HG02870 (cell line): ENCODE results near the gene C16orf92.

ENCODE experiments used
- ATAC-seq: cut with Tn5 transposase; IDR thresholded peaks from one replicate; pipeline ENCODE4 v1.9.1; 2021; ENCODE audit warnings: mild to moderate bottlenecking, moderate library complexity; ENCODE audit not compliant: unreplicated experiment

Gene C16orf92

DNA sequence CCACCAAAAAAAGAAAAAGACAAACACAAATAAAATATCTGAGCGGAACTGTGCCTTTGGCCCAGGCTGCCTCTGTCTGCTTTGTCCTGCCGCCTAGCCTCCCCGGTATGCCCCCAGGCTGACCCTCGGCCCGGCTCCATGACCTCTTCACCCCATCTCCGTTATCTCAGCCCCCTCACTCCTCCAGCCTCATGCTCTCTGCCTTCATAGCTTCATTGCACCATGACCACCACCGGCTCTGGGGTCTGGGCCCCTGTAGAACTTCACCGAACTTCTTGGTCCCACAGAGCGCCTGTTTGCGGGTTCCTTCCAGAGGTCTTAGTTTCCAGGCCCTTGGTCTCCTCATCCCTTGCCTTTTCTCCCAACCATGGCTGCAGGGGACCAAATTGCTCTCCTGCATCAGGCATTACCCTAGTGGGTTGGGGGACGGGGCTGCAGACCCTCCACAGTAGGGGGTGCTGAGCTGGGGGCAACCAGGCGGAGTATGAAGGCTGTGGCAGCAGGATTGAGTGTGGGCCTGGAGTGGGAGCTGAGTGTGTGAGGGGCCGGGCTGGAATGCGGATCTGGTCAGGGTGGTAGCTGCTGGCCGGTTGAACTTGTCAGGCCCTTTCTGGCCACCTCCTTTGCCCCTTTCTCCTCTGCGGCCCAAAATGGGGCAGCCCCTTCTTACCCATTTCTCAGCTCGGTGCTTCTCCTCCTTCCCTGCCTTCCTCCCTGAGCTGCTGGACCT is 34.5 kb upstream of the C16orf92 start:
- no peak for ATAC-seq

DNA sequence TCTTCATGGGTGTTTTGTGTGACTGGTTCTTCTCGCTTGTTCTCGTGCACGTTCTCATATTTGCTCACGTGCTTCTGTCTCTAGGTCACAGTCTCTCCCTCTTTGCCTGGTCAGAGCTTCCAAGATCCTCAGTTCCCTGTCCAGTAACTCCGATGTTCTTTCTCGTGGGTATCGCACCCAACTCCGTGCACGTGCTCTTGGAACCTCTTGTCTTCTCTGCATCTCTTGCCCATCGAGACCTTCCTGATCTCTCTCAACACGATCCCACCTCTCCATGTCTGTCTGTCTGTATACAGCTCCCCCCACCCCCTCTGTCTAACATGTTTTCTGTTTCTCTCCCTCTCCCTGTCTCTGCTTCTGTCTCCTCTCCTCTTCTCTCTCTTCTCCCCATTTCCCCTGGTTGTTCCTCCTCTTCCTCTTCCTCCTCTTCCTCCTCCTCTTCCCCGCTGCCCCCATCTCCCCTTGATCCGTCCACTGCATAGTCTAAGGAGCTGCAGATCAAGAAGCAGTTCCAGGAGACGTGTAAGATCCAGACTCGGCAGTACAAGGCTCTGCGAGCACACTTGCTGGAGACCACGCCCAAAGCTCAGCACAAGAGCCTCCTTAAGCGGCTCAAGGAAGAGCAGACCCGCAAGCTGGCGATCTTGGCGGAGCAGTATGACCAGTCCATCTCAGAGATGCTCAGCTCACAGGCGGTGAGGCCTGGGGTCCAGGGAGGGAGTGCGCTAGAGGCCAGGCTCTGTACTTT is 33.7 kb upstream of the C16orf92 start:
- ATAC-seq = no peak

DNA sequence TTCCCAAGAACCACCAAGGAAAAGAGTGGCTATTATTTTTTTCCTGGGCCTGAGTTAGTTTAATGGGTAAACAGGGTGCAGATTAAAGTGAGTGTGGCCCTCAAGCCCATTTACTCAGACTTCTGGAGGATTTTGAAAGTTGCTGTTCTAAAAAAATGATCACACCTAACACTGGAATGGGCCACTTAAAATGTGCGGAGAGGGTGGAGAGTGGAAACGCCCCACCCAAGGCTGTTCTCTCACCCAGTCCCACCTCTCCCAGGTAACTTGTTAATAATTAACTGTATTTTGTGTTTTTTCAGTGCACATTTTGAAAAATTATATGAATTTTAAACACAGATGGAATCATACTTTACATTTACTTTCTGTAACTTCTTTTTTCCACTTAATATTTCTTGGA is 33.0 kb upstream of the C16orf92 start:
- no peak for ATAC-seq

DNA sequence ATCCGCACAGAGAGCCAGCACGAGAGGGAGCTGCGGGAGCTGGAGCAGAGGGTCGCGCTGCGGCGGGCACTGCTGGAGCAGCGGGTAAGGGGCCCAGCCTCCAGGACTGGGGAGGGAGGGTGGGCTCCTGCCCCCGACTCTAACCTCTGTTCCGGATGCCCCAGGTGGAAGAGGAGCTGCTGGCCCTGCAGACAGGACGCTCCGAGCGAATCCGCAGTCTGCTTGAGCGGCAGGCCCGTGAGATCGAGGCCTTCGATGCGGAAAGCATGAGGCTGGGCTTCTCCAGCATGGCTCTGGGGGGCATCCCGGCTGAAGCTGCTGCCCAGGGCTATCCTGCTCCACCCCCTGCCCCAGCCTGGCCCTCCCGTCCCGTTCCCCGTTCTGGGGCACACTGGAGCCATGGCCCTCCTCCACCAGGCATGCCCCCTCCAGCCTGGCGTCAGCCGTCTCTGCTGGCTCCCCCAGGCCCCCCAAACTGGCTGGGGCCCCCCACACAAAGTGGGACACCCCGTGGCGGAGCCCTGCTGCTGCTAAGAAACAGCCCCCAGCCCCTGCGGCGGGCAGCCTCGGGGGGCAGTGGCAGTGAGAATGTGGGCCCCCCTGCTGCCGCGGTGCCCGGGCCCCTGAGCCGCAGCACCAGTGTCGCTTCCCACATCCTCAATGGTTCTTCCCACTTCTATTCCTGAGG is 32.0 kb upstream of the C16orf92 start:
- no peak for ATAC-seq

DNA sequence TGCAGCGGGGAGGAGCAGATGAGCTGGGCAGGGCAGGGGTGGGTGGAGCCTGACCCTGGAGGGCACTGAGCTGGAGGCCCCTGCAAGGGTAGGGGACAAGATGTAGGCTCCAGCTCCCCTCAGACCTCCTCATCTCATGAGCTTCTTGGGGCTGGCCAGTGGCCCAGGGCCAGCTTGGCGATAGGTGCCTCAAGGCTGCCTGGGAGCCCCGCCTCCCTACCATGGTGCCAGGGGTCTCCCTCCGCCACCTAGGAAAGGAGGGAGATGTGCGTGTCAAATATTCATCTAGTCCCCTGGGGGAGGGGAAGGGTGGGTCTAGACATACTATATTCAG is 31.5 kb upstream of the C16orf92 start:
- no peak for ATAC-seq

DNA sequence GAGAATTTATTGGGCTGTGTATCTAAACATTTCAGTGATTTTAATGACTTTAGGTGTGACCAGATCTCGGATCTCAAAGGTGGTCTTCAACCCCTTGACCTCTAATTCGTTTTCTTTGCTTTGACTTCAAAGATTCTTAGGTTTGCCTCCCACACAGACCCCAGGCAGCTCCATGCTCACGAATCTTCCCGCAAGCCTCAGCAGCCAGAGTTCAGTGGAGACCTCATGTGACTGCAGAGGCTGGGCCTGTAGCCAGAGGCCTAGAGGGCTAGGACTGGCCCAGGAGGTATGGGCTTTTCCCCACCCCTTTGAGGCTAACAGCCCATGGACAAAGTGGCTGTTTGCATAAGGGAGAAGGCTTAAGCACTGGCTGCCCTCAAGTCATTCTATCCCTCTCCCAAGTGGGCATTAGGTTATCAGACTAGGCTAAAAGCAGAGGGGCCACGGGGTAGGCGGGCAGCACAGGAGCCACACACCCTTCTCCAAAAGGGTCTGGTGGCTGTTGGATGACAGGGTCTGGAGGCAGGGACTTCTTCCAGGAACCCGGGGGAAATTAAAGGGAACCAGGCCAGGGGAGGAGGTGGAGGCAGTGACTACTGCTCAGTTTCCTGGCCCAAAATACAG is 30.5 kb upstream of the C16orf92 start:
- no peak for ATAC-seq

DNA sequence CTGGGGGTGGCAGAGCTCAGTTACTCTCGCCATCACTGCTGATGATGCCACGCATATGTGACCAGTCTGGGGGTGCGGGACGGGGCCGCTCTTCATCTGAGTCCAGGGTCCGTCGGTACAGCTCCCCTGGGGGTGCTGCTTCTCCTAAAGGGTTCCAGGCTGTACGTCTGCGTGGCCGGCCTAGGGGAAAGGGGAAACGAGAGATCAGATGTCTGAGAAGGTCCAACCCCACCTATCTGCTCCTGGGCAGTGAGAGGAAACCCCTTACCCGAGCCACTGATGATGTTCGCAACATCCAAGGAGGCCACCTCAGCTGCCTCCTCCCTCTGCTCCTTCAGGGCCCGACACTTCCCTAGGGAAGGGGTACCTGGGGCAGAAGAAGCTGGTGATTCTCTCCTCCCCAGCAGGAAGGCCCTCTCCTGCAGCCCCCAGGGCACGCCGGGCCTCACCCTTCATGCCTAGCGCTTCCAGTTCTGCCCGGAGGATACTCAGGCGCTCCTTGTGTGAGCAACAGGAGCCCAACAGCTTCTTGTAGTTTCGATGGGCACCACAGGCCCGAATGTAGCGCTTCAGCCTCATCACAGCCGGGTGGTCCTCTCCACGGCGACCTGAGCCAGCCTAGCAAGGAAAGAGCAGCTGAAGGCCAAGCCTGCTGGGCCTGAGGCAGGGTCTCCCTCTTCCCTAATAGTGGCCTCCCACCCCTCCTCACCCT is 29.7 kb upstream of the C16orf92 start:
- ATAC-seq = no peak

DNA sequence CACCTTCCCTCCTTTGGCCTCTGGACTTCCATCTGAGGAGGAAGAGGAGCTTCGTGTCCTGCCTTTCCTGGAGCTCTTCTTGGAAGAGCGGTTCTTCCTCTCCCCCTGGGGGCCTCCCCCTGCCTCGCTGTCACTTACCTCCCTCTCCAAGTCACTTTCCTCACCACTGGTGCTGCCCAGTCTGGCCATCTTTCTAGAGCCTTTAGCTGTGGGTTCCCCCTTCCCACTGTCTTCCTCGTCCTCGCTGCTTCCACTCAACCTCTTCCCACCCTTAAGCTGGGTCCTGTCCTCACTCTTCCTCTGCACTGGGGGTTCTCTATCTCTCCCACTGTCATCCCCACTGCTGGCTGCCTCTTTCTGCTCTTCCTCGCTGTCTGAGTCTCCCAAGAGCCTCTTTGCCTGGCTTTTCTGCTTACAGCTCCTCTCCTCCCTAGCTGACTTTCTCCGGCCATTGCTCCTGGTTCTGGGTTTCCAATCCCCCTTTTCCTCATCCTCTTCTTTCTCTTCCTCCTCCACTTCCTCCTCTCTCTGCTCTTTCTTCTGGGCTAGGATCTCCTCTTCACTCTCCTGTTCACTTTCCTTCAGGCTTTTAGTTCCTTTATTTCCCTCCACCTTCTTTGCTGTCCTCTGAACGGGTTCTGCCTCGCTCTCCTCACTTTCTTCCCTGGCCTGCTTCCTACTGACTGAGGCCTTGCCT is 28.9 kb upstream of the C16orf92 start:
- no peak for ATAC-seq

DNA sequence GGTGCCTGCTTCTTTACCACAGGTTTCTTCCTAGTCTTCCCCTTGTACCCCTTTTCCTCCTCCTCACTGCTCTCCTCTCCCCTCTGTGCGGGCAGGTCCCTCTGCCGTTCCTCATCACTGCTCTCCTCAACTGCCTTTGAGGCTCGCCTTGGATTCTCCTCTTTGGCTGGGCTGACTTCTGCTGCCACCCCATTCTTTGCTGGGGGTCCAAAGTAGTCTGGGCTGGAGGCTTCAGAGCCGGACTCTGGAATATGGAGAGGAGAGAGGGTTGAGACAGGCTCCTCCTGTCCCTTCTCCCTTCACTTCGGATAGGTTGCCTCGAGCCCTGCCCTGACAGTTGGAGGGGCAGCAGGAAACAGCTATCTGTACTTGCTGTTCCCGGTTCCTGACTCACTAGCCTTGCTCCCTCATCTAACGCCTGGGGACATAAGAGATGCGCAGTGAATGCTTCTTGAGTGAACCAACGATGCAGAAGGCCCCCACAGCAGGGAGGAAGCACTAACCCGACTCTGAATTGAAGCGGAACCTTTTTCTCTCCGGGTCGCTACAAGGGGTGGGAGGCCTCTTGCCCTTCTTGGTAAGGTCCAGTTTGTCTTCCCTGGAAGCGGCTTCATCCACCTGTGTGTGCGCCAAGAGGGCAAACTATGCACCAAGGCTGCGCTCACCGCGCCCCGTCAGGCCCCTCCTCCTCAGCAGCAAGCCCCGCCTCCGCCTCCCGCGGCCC is 28.2 kb upstream of the C16orf92 start:
- ATAC-seq = no peak

DNA sequence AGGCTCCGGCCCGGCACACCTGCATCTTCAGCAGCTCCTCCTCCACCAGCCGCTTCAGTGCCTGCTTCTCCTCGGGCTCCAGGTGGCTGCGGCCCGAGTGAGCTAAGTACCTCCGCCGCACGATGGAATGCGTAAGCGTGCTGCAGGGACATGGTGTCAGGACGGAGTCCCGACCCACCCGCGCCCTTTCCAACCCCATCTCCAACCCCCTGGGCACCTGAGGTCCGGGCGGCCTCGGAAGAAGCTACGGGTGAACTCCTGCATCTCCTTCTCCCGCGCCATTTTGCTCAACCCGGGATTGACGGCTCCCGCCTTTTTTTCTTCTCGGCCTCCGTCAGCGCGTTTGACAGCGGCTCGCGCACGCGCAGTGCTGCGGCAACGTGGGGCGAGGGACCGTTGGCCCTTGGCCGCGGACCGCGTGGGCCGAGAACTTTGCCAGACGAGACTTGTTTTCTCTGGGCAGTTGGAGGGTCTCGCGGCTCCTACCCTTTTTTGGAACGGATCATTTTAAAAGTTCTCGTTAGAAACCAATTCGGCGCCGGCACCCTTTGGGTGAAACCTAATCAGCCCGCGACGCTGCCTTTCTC is 27.6 kb upstream of the C16orf92 start, which contains the start of gene HIRIP3:
HIRIP3 (minus strand) TSS at position 294 of the 587 bp plus-strand sequence; CDS start at position 282, 12 bp downstream.
- ATAC-seq = peak; percentile 44

DNA sequence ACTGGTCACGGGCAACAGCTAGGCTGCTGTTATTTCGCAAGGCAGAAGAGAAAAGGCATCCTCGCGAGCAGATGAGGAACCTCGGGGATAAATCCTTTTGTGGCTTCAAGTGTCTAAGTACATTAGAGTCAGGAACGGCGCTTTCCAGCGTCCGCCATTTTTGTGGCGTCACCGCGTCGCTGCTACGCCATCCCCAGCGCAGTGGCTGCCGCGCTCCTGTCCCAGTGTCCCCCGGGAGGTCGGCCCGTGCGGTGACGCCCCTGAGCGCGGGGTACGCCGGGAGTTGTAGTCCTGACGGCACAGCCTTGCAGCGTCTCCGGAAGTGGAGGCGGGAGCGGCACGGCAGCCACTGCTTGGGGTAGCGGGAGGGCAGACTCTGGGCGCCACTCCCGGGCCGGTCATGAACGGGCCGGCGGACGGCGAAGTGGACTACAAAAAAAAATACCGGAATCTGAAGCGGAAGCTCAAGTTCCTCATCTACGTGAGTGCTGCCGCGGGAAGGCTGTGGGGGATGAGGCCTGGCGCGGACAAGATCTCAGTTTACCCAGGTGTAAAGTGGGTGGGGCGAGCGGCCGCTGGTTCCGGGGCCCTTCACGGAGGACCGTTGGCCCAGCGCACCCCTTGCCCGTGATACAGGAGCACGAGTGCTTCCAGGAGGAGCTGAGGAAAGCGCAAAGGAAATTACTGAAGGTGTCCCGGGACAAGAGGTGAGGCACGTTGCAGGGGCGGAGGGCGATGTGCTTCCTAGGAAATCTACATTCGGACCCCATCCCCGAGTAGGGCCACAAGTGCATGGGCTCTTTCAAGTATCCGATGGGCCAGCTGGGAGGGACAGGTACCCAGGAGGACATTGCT is 26.9 kb upstream of the C16orf92 start, which contains the start of gene INO80E:
INO80E (plus strand) TSS at position 331 of the 855 bp plus-strand sequence; CDS start at position 401, 70 bp downstream.
- ATAC-seq = peak; percentile 84

DNA sequence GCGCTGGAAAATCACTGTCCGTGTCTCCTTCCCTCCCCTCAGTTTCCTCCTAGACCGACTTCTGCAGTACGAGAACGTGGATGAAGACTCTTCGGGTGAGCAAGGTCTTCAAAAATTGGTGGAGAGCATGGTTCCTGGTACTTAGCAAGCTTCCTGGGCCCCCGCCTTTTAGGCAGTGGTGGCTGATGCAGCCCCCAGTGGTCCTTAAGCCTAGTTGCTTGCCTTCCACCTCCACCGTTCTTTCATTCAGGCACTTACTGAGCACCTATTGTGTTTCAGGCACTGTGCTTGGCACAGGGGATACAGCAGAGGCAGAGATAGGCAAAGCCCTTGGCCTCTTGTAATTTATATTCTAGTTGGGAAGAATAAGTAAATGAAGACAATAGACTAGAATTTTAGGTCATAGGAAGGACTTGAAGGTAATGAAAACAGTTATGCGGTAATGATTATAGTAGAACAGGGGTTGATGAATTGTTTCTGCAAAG is 26.2 kb upstream of the C16orf92 start:
- ATAC-seq = no peak

DNA sequence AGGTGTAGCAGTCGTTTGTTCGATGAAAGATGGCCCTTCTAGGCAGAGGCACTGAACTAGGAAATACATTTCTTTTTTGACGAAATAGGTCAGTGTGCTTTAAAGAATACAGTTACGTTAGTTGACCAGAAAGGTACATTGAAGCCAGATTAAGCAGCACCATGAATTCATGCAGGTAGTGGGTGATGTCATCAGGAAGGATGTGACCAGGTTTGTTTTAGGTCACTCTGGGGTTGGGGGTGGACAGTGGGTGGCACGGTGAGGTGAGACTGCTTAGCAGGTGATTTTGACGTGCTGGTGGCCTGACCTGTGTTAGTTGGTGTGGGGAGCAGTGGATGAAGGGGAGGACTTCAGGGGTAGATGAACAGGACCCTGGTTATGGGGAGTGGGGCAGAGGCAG is 23.4 kb upstream of the C16orf92 start:
- ATAC-seq = no peak

DNA sequence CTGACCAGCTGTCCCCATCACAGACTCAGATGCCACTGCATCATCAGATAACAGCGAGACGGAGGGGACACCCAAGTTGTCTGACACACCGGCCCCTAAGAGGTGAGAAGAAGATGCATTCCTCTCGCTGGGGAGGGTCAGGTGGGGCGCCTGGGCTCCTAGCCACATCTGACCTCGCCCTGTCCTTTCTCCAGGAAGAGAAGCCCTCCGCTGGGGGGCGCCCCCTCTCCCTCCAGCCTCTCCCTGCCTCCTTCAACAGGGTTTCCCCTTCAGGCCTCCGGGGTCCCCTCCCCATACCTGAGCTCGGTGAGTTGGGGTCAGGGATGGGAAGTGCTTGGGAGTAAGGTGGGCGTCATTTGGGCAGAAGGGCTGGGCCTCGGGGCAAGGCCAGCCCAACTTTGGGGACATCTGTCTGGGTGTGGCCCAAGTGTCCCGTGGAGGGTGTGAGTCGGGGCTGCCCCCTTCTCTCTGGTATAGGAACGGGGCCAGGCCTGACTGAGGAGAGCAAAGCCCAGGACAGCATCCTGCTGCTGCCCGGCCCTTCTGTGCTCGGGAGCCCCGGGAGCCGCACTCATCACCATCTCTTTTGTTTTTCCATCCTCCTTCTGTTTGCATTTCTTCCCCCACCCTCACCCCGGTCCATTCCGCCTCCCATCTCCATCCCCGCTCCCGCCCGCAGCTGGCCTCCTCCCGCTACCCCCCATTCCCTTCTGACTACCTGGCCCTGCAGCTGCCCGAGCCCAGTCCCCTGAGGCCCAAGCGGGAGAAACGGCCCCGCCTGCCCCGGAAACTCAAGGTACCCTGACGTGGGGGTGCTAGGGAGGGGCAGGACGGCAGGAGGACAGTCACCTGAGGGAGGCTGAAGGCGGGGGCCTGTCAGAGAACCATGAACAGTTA is 22.0 kb upstream of the C16orf92 start:
- no peak for ATAC-seq

DNA sequence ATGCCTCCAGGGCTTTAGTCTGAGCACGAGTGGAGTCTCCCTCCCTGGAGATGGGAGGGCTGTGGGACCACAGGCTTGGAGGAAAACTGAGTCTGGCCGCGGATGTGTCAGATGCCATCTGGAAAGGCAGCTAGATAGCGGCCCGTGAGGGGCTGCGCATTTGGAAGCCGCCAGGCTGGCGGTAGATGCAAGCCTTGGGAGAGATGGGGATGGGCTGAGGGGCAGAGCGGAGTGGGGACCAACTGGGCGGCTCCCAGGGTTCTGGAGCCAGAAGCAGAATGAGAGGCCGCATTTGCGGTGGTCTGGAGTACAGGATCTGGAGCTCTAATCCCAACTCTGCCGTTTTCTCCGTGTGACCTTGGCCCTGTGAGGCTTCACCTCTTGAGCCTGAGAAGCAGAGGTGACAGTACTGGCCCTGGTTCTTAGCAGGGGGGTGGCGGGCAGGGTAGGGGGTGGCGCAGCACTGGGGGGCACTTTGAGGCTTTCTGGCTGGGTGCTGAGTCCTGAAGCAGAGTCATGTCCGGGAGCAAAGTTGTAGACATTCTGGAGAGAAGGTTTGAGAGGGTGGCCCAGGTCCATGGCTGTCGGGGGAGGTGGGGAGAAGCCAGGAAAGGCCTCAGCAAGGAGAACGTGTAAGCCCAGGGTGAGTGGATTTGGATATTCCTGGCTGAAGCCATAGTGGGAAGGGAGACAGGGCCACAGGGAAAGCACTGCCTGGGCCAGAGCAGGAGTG is 20.2 kb upstream of the C16orf92 start:
- ATAC-seq = no peak
